Calu3 (cell line): ENCODE data around the gene TWF2. TPM values are rescaled to one million over a fixed set of nuclear protein-coding genes. Genes with fewer than 3 reads are reported as not detected.

Source experiments
- BruUV-seq: library from RNA; stranded (reverse); fragments of 400-500 nt; replicated peaks from 2 replicates; lab custom pipeline; 2021; lab: Mats Ljungman, UMichigan
- CTCF ChIA-PET: fragments of 300-600 bp; sonication (Branson Sonifier 250); formaldehyde crosslinking; loops from one replicate; lab custom pipeline; 2022; ENCODE audit warnings: antibody characterized with exemption; lab: Charles Lee
- DNase-seq: peaks from one replicate; pipeline ENCODE4 v3.0.0; 2022
- H3K27ac Mint-ChIP-seq: one replicate; pipeline ENCODE4 v1.8.0; 2022; ENCODE audit warnings: mixed read lengths; ENCODE audit not compliant: unreplicated experiment
- H3K27me3 Mint-ChIP-seq: one replicate; pipeline ENCODE4 v1.8.0; 2022; ENCODE audit warnings: mixed read lengths; ENCODE audit not compliant: unreplicated experiment
- H3K36me3 Mint-ChIP-seq: one replicate; pipeline ENCODE4 v1.8.0; 2022; ENCODE audit warnings: mild to moderate bottlenecking, moderate library complexity, mixed read lengths; ENCODE audit not compliant: insufficient read depth, unreplicated experiment
- H3K4me1 Mint-ChIP-seq: one replicate; pipeline ENCODE4 v1.8.0; 2022; ENCODE audit warnings: mild to moderate bottlenecking, low read depth, mixed read lengths; ENCODE audit not compliant: unreplicated experiment
- H3K4me3 Mint-ChIP-seq: one replicate; pipeline ENCODE4 v1.8.0; 2022; ENCODE audit warnings: mild to moderate bottlenecking, low read depth, moderate library complexity, mixed read lengths; ENCODE audit not compliant: unreplicated experiment
- H3K9me3 Mint-ChIP-seq: one replicate; pipeline ENCODE4 v1.8.0; 2022; ENCODE audit warnings: low read depth, mixed read lengths; ENCODE audit not compliant: unreplicated experiment
- intact Hi-C: fragments of 100-400 bp; cut with micrococcal nuclease; formaldehyde crosslinking; loops from one replicate; pipeline ENCODE4 v1.10.0; 2022; ENCODE audit not compliant: unreplicated experiment
- total RNA-seq: library from RNA; stranded (reverse); gene quantifications from 2 replicates; pipeline ENCODE4 v1.2.3, GENCODE V29; 2022
- TF ChIP-seq, protein P1 (sequence below): fragments of 200-600 bp; IDR thresholded peaks from one replicate; pipeline ENCODE4 v1.8.0; 2022; ENCODE audit warnings: antibody characterized with exemption; ENCODE audit not compliant: unreplicated experiment

Gene TWF2
- total RNA-seq, 1 experiment from 2014 or later = 49.1 TPM

DNA sequence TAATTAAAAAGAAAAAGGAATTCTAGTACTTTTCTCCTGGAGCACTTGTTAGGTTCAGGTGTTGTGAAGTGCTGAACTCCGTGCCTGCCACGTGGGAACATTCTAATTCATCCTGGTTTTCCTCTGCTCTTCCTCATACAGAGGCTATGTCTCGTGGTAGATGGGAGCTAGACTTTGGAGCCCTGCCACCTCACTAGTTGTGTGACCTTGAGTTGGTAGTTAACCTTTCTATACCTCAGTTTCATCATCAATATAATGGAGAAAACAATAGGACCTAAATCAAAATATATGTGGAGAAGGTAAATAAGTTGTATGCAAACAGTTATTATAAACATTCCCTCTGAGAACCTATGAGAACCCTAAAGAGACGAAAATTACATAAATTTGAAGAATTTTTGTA lies 30.4 kb downstream of the TWF2 start:
- Mint-ChIP-seq H3K4me1 (peaks cover 9% of the 10 kb centered on the region), H3K36me3 (peaks cover 78% of the 10 kb centered on the region), H3K4me3 (no peak overlapping the region), H3K27ac (no peak overlapping the region), H3K9me3 (no peaks in the 10 kb centered on the region), H3K27me3 (no peaks in the 10 kb centered on the region)
- no peak for DNase-seq
- BruUV-seq = no TSS peak
- intact Hi-C loops = no loop called here
- CTCF ChIA-PET = no interaction called here
- TF ChIP-seq, protein P1, sequence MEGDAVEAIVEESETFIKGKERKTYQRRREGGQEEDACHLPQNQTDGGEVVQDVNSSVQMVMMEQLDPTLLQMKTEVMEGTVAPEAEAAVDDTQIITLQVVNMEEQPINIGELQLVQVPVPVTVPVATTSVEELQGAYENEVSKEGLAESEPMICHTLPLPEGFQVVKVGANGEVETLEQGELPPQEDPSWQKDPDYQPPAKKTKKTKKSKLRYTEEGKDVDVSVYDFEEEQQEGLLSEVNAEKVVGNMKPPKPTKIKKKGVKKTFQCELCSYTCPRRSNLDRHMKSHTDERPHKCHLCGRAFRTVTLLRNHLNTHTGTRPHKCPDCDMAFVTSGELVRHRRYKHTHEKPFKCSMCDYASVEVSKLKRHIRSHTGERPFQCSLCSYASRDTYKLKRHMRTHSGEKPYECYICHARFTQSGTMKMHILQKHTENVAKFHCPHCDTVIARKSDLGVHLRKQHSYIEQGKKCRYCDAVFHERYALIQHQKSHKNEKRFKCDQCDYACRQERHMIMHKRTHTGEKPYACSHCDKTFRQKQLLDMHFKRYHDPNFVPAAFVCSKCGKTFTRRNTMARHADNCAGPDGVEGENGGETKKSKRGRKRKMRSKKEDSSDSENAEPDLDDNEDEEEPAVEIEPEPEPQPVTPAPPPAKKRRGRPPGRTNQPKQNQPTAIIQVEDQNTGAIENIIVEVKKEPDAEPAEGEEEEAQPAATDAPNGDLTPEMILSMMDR = no peak

DNA sequence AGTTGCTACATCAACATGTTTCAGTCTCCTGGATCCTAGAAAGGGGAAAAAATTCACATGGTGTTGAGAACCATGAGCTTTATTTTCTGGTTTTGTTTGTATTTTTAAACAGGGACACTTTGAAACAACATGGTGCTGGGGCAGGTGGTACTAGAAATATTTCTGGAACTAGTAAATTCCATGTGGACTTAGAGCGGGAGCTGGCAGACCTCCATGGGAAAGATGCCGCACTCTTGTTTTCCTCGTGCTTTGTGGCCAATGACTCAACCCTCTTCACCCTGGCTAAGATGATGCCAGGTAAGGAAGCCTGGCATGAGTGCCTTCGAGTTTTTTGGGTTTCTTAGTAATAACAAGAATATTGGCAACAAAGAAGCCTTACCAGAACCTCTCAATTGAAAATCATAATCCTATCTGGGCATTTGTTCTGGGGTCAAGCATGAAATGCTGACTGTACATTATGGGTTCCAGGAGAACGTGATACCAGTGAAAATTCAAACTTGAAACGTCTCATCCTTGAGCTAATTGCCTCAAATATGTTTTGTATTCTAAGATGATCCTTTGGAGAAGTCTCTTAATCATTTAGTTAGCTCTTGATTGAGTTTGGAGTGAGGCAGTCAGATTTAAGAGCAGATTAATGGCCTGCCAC lies 33.1 kb downstream of the TWF2 start:
- CTCF ChIA-PET = no interaction called here
- intact Hi-C loops = no loop called here

DNA sequence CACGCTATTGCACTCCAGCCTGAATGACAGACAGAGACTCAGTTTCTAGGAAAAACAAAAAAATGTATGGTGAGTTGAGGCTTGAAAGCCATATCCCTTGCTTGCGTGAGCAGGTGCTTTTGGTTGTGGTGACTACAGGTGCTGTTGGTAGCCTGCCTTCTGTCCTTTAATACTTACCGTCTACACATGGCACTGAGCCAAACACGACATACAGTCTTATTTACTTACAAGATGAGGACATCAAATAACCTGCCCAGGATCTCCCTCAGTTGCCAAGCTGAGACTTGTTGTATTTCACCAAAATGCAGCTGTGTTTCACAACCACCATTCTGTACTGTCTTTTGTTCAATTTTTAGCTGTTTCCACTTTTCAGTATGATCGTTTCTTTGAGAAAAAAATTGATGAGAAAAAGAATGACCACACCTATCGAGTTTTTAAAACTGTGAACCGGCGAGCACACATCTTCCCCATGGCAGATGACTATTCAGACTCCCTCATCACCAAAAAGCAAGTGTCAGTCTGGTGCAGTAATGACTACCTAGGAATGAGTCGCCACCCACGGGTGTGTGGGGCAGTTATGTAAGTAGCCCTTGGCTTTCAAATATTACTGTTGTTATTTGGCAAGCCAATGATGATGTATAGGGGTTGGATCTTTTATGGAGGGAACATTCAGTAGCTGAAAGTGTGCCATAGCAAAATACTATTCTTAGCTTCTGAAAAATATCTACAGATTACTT lies 34.5 kb downstream of the TWF2 start:
- TF ChIP-seq, protein P1 = no peak
- H3K4me1 Mint-ChIP-seq = no peaks in the 10 kb centered on the region
- peaks cover 77% of the 10 kb centered on the region for H3K36me3 Mint-ChIP-seq
- CTCF ChIA-PET = no interaction called here
- H3K9me3 Mint-ChIP-seq = no peaks in the 10 kb centered on the region
- no TSS peak for BruUV-seq
- no peaks in the 10 kb centered on the region for H3K27me3 Mint-ChIP-seq
- no peak for DNase-seq
- no peak overlapping the region for H3K4me3 Mint-ChIP-seq
- intact Hi-C loops = no loop called here
- no peak overlapping the region for H3K27ac Mint-ChIP-seq

More for the DNA sequence above, 33.1 kb downstream of the TWF2 start:
- DNase-seq = no peak
- Mint-ChIP-seq H3K36me3 (peaks cover 80% of the 10 kb centered on the region), H3K4me1 (peaks cover 9% of the 10 kb centered on the region), H3K27ac (no peak overlapping the region), H3K27me3 (no peaks in the 10 kb centered on the region), H3K9me3 (no peaks in the 10 kb centered on the region), H3K4me3 (no peak overlapping the region)
- TF ChIP-seq, protein P1 = no peak
- BruUV-seq = no TSS peak

DNA sequence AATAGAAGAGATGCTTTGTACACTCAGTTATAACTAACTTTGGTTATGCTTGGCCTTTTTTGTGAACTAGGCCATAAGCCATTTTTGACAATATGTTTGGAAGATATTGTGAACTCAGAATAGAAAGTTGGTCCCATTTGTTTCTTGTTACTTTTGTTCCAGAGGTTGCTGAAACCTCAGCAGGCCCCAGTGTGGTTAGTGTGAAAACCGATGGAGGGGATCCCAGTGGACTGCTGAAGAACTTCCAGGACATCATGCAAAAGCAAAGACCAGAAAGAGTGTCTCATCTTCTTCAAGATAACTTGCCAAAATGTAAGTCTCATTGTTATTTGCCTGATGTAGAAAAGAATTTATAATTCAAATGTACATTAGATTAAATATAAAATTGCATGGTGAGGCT lies 35.3 kb downstream of the TWF2 start:
- H3K27ac Mint-ChIP-seq = no peak overlapping the region
- no peaks in the 10 kb centered on the region for H3K9me3 Mint-ChIP-seq
- no peak for DNase-seq
- peaks cover 78% of the 10 kb centered on the region for H3K36me3 Mint-ChIP-seq
- no peak overlapping the region for H3K4me3 Mint-ChIP-seq
- CTCF ChIA-PET = no interaction called here
- no TSS peak for BruUV-seq
- TF ChIP-seq, protein P1 = no peak
- intact Hi-C loops = no loop called here
- H3K4me1 Mint-ChIP-seq = peaks cover 5% of the 10 kb centered on the region
- no peaks in the 10 kb centered on the region for H3K27me3 Mint-ChIP-seq
